ENCODE data around the gene RNU2-1.
"Not testable (repeated sequence)": the region's sequence is repeated elsewhere in the genome, so short reads cannot be mapped to it uniquely, and the experiment has no call there.

- not testable (repeated sequence) for TF ChIP-seq CTCF, POLR2A (IDR thresholded peaks at IDR 0.05)
These were observed 39.1 kb upstream of the RNU2-1 start for GRCh38 chr17:43272914-43273313.
